Ectodermal cell (in vitro differentiated cells): ENCODE results near the gene HYOU1. TPM values are rescaled to one million over a fixed set of nuclear protein-coding genes. Genes with fewer than 3 reads are reported as not detected.
"Not testable (repeated sequence)": the region's sequence is repeated elsewhere in the genome, so short reads cannot be mapped to it uniquely, and the experiment has no call there.

Experiments used
- H3K27ac ChIP-seq: 2 replicates; pipeline ENCODE4 v1.7.0; 2013; ENCODE audit warnings: mild to moderate bottlenecking, low read depth, low read length; ENCODE audit not compliant: insufficient read depth, poor library complexity, severe bottlenecking
- H3K27me3 ChIP-seq: 2 replicates; pipeline ENCODE4 v1.7.0; 2013; ENCODE audit warnings: mild to moderate bottlenecking, low read length; ENCODE audit not compliant: insufficient read depth, control insufficient read depth, poor library complexity, severe bottlenecking
- H3K36me3 ChIP-seq: one replicate; pipeline ENCODE4 v1.7.0; 2013; ENCODE audit warnings: low read length; ENCODE audit not compliant: control insufficient read depth, insufficient read depth
- H3K4me1 ChIP-seq: one replicate; pipeline ENCODE4 v1.7.0; 2013; ENCODE audit warnings: low read length; ENCODE audit not compliant: control insufficient read depth, insufficient read depth
- H3K4me3 ChIP-seq: 2 replicates; pipeline ENCODE4 v1.7.0; 2013; ENCODE audit warnings: low read depth, low read length, control low read depth; ENCODE audit not compliant: insufficient read depth
- H3K9me3 ChIP-seq: 2 replicates; pipeline ENCODE4 v1.7.0; 2013; ENCODE audit warnings: mild to moderate bottlenecking, low read length, moderate library complexity; ENCODE audit not compliant: control insufficient read depth
- WGBS, 2 experiments: methylation state at CpG; one replicate each; pipeline ENCODE4 v1.1.7; 2013; ENCODE audit warnings: missing lambda C conversion rate in 2 of 2; 5-methylcytosine and 5-hydroxymethylcytosine counted together
- polyA plus RNA-seq, 4 experiments: library from polyadenylated mRNA; stranded (reverse); fragments of 50-300 nt; gene quantifications; one replicate each; pipeline ENCODE4 v1.2.3, GENCODE V29; 2013

Gene HYOU1
- polyA plus RNA-seq (2013, experiment 1 of 4): 215 TPM
- polyA plus RNA-seq (2013, experiment 2 of 4): 210 TPM
- polyA plus RNA-seq (2013, experiment 3 of 4): 138 TPM
- 144 TPM for polyA plus RNA-seq (2013, experiment 4 of 4)

GRCh38 chr11:119057000-119057769 is at the start of gene HYOU1:
Gene HYOU1 (minus strand): TSS chr11:119057205. CDS start chr11:119056160, 1,045 bp downstream.
- Histone ChIP-seq H3K27ac (peak within 1 kb of the TSS; percentile 94), H3K9me3 (no peaks in the 10 kb centered on the region), H3K4me1 (no peaks in the 10 kb centered on the region), H3K36me3 (peaks cover 18% of the 10 kb centered on the region), H3K27me3 (no peaks in the 10 kb centered on the region), H3K4me3 (peak within 1 kb of the TSS; percentile 92)
- WGBS, 2 experiments: 0% methylated on average over 79 of the region's 79 CpGs

- Histone ChIP-seq H3K4me3 (no peak overlapping the region), H3K27ac (no peak overlapping the region), H3K27me3 (peaks cover 21% of the 10 kb centered on the region), H3K4me1 (peaks cover 18% of the 10 kb centered on the region), H3K36me3 (no peaks in the 10 kb centered on the region), H3K9me3 (no peaks in the 10 kb centered on the region)
- 82 to 85% methylated on average over 3 of the region's 4 CpGs for WGBS, 2 experiments
These were observed 46.8 kb upstream of the HYOU1 start for GRCh38 chr11:119103793-119104192.

GRCh38 chr11:119103161-119103664 is 46.2 kb upstream of the HYOU1 start:
- WGBS, 2 experiments: 94% methylated on average over 18 of the region's 18 CpGs
- peaks cover 16% of the 10 kb centered on the region for H3K27me3 ChIP-seq
- H3K36me3 ChIP-seq, H3K4me3 ChIP-seq, H3K9me3 ChIP-seq, H3K27ac ChIP-seq: not testable (repeated sequence)
- peaks cover 14% of the 10 kb centered on the region for H3K4me1 ChIP-seq

GRCh38 chr11:119101759-119102423 is 44.9 kb upstream of the HYOU1 start, which contains the start of gene DPAGT1:
Gene DPAGT1 (minus strand): TSS chr11:119101853. CDS start chr11:119101655, 198 bp downstream.
- peaks cover 2% of the 10 kb centered on the region for H3K27me3 ChIP-seq
- H3K27ac ChIP-seq: peak within 1 kb of the TSS; percentile 95
- peaks cover 13% of the 10 kb centered on the region for H3K36me3 ChIP-seq
- H3K4me1 ChIP-seq: peaks cover 10% of the 10 kb centered on the region
- H3K4me3 ChIP-seq: peak within 1 kb of the TSS; percentile 75
- WGBS, 2 experiments: 0 to 1% methylated on average over 32 of the region's 32 CpGs
- H3K9me3 ChIP-seq: no peaks in the 10 kb centered on the region

GRCh38 chr11:119100994-119101758 is 44.2 kb upstream of the HYOU1 start:
- Histone ChIP-seq H3K4me1 (peaks cover 10% of the 10 kb centered on the region), H3K27me3 (no peaks in the 10 kb centered on the region)
- WGBS, 2 experiments: 1% methylated on average over 29 of the region's 29 CpGs

GRCh38 chr11:119100246-119100970 is 43.4 kb upstream of the HYOU1 start:
- H3K27me3 ChIP-seq: no peaks in the 10 kb centered on the region
- no peak overlapping the region for H3K27ac ChIP-seq

More at GRCh38 chr11:119100994-119101758, 44.2 kb upstream of the HYOU1 start:
- Histone ChIP-seq H3K36me3 (peaks cover 18% of the 10 kb centered on the region), H3K4me3 (peak overlapping the region; percentile 75), H3K27ac (peak overlapping the region; percentile 95), H3K9me3 (no peaks in the 10 kb centered on the region)

GRCh38 chr11:119099711-119100110 is 42.7 kb upstream of the HYOU1 start:
- no peaks in the 10 kb centered on the region for H3K9me3 ChIP-seq
- 92% methylated on average over 6 of the region's 6 CpGs for whole genome bisulfite sequencing, 2 experiments
- H3K4me1 ChIP-seq: peaks cover 10% of the 10 kb centered on the region
- H3K4me3 ChIP-seq: no peak overlapping the region
- peaks cover 18% of the 10 kb centered on the region for H3K36me3 ChIP-seq
- H3K27me3 ChIP-seq: no peaks in the 10 kb centered on the region
- no peak overlapping the region for H3K27ac ChIP-seq

More at GRCh38 chr11:119100246-119100970, 43.4 kb upstream of the HYOU1 start:
- Histone ChIP-seq H3K9me3 (no peaks in the 10 kb centered on the region), H3K4me3 (peak overlapping the region; percentile 75), H3K4me1 (peaks cover 10% of the 10 kb centered on the region), H3K36me3 (peaks cover 18% of the 10 kb centered on the region)
- WGBS, 2 experiments: 60 to 66% methylated on average over 11 of the region's 11 CpGs

GRCh38 chr11:119095066-119095880 is 38.3 kb upstream of the HYOU1 start:
- Histone ChIP-seq H3K4me1 (peaks cover 24% of the 10 kb centered on the region), H3K9me3 (no peaks in the 10 kb centered on the region), H3K36me3 (peaks cover 34% of the 10 kb centered on the region), H3K27me3 (no peaks in the 10 kb centered on the region), H3K4me3 (peak overlapping the region; percentile 99), H3K27ac (peak overlapping the region; percentile 90)
- WGBS, 2 experiments: 0% methylated on average over 78 to 79 of the region's 79 CpGs

GRCh38 chr11:119094816-119095065 is 37.7 kb upstream of the HYOU1 start:
- Histone ChIP-seq H3K36me3 (peaks cover 34% of the 10 kb centered on the region), H3K4me1 (peaks cover 20% of the 10 kb centered on the region), H3K27ac (peak overlapping the region; percentile 90)

More at GRCh38 chr11:119094816-119095065, 37.7 kb upstream of the HYOU1 start:
- 0 to 1% methylated on average over 19 of the region's 19 CpGs for WGBS, 2 experiments
- no peaks in the 10 kb centered on the region for H3K9me3 ChIP-seq
- H3K4me3 ChIP-seq: peak overlapping the region; percentile 99
- no peaks in the 10 kb centered on the region for H3K27me3 ChIP-seq
